ENCODE results near the gene EFS.

The EFS gene

DNA sequence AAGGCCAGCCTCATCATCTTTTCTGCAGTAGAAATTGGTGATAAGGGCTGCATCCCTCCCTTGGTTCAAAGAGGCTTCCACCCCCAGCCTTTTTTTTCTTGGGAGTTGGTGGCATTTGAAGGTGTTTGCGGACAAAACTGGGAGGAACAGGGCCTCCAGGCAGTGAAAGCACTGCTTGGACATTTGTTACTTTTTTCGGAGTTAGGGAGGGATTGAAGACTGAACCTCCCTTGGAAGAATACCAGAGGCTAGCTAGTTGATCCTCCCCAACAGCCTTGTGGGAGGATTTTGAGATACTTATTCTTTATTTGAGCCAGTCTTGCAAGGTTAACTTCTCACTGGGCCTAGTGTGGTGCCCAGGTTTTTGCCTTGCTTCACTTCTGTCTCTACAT, 40.5 kb downstream of the EFS start:
- DNase-seq: no peak

GRCh38 chr14:23323838-23324454, 41.0 kb downstream of the EFS start:
- no peak for DNase-seq

- no peak for DNase-seq
Observed at GRCh38 chr14:23322568-23323517, 42.1 kb downstream of the EFS start.

GRCh38 chr14:23321572-23322547, 43.1 kb downstream of the EFS start:
- peak; percentile 51 for DNase-seq

GRCh38 chr14:23320584-23321571, 44.1 kb downstream of the EFS start, which contains the start of gene PABPN1:
TSS of gene PABPN1 (plus strand) at chr14:23321457. CDS start at chr14:23321470, 13 bp downstream.
- DNase-seq: peak; percentile 99

GRCh38 chr14:23319746-23320583, 45.0 kb downstream of the EFS start:
- peak; percentile 38 for DNase-seq

DNA sequence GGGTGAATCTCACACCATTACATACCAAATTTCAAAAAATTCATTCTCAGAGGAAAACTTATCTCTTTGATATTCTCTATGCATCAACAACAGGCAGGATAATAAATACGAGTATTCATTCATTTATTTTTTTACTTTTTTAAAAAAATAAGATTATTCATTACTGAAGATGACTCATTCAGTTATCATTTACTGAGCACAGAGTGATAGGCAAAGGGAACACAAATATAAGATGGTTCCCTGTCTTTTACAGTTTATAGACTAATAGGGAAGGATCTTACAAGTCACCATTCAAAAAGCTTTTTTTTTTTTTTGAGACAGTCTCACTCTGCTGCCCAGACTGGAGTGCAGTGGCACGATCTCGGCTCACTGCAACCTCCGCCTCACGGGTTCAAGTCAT, 48.7 kb downstream of the EFS start:
- DNase-seq: no peak

- no peak for DNase-seq
Observed at GRCh38 chr14:23310546-23310945, 54.4 kb downstream of the EFS start.

- no peak for DNase-seq
Observed at GRCh38 chr14:23308721-23309445, 56.1 kb downstream of the EFS start.

DNA sequence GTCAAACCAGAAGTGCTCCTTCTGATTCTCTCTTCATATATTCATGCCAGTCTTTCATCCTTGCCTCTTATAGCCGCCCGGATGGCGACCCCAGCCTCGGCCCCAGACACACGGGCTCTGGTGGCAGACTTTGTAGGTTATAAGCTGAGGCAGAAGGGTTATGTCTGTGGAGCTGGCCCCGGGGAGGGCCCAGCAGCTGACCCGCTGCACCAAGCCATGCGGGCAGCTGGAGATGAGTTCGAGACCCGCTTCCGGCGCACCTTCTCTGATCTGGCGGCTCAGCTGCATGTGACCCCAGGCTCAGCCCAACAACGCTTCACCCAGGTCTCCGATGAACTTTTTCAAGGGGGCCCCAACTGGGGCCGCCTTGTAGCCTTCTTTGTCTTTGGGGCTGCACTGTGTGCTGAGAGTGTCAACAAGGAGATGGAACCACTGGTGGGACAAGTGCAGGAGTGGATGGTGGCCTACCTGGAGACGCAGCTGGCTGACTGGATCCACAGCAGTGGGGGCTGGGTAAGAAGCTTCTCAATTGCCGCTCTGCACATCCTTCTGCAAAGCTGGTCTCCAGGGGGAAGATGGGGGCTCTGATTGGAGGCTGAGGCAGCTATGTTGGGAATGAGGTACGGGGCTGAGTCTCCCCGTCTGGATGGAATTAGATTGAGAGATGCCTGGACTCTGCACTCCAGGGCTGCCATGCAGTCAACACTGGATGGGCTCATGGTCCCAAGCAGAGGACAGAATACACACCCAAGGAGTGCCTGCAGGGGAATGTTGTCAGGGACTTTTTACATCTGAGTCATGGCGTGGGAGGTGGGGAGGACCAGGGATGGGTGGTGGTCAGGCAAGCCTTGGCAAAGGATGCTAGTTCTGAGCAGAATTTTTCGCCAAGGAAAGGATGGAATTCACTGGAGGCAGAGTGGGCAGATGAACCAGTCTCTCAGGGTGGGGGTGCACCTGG, 57.0 kb downstream of the EFS start:
- DNase-seq: no peak

DNA sequence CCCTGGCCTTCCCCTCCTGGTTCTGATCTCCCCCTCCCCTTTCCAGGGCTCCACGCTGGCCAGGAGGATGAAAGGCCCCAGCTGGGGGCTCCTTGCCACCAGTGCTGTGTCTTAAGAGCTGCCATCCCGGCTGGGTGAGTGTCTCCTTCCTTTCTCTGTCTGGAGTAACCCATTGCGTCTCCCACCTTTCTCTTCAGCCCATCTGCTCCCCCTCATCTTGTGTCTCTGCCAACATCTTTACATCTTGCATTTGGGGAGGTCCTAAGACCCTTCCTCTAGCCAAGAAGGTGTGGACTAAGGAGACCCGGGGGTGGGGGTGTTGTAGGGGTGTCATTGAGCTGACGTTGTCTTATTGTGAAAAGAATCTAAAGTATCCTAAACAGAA, 57.8 kb downstream of the EFS start:
- DNase-seq: no peak

- DNase-seq: peak; percentile 95
Observed at GRCh38 chr14:23306412-23307145, 58.4 kb downstream of the EFS start, which contains the start of gene BCL2L2. TSS of gene BCL2L2 (plus strand) at chr14:23306833. CDS start at chr14:23307768, 935 bp downstream.

Data from femur (tissue), 1 donor.